GM11168 (cell line): ENCODE data around the gene RNU6-1.

ENCODE experiments used
- in situ Hi-C: fragments of 300-500 bp; cut with MboI; formaldehyde crosslinking; loops from one replicate; pipeline ENCODE4 v1.12.0; 2022; ENCODE audit warnings: low sequenced_read_pairs; ENCODE audit not compliant: unreplicated experiment

RNU6-1 gene

DNA sequence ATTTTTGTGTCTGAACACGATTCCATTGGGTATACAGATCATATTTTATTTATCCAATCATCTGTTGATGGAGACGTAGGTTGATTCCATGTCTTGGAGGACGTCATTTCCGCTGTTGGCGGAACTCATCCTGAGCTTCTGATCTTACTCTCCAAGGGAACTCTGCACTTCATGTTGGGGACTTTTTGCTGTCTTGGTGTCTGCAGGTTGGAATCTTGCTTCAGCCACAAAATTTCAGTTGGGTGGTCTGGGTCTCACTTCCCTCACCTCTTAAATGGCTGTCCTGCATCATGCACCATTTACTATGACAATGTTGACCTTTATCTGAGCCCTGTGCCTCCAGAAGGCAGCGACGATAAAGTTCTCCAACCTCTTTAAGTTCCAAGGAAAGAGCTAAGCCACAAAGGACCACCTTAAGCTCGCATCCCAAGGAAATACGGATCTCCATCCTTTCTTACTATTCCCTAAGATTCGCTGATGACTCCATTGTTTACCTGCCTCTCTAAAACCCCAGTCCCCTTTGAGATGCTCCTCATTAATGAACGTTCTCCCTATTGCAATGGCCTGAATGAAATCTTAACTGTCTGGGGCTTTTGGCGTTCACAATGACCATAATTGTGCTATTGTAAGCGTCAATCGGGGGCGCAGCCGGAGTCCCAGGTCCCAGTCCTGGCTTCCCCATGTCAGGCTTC, 23.1 kb upstream of the RNU6-1 start:
- in situ Hi-C loops, result loop anchor here (10.0 kb wide), 1 partner anchor 302 kb away; no protein-coding TSS in a partner anchor

DNA sequence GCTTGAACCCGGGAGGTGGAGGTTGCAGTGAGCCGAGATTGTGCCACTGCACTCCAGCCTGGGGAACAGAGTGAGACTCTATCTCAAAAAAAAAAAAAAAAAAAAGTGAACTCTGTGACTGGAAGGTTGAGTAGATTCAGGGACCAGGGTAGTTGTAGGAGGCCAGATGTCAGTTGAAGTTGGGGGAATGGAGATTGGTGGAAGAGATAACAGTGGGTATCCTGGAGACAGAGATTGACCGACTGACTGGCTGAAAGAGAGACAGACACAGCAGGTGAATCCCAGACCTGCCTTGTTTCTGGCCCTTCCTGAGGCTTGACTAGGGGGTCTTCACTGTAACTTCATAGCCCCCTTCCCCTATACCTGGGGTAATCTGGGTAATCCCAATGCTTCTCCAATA, 22.1 kb upstream of the RNU6-1 start:
- in situ Hi-C loops, result loop anchor here (10.0 kb wide), 1 partner anchor 303 kb away; no protein-coding TSS in a partner anchor

DNA sequence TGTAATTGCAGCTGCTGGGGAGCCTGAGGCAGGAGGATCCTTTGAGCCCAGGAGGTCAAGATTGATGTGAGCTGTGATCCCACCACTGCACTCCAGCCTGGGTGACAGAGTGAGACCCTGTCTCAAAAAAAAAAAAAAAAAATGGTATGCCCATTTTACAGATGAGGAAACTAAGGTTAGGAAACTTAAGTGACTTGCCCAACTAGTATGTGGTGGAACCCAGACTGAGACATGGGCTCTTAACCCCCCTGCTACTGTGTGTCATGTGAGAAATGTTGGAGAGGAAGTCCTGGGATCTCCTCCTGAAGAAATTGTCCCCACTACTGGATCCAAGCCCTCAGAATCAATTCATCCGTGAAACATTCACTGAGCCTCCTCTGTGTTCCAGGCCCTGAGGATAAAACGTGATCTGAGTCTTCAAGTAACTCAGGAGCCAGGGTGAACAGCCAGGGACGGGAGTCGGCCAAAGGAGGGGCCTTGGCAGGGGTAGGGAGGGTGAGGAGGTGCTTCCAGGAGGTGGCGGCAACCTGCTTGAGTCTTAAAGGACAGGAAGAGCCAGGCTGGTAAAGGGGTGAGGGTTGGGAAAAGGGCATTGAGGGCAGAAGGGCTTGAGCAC, 19.6 kb upstream of the RNU6-1 start:
- in situ Hi-C loops, result no loop called here

DNA sequence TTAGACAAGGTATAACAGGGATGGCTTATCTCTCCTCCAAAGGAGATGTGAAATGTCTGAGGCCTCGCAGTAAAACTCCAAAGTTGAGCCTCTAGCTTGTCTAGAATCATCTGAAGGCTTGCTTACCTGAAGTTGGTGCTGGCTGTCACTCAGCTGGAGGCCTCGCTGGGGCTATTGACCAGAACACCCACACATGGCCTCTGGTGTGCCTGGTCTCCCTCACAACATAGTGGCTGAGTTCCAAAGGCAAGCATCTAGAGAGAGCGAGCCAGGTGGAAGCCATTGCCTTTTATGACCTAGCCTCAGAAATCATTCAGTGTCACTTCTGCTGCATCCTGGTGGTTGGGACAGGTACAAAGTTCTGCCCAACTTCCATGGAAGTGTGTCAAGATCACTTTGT, 17.4 kb upstream of the RNU6-1 start:
- in situ Hi-C loops, result no loop called here

DNA sequence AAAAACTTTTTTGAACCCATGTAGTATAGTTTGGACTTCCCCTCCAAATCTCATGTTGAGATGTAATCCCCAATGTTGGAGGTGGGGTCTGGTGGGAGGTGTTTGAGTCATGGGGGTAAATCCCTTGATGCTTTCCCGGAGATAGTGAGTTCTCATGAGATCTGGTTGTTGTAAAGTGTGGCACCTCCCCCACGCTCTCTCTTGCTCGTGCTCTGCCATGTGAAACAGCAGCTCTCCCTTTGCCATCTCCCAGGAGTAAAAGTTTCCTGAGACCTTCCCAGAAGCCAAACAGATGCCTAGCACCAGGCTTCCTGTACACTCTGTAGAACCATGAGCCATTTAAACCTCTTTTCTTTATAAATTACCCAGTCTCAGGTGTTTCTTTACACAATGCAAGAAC, 16.0 kb upstream of the RNU6-1 start:
- in situ Hi-C loops, result no loop called here

DNA sequence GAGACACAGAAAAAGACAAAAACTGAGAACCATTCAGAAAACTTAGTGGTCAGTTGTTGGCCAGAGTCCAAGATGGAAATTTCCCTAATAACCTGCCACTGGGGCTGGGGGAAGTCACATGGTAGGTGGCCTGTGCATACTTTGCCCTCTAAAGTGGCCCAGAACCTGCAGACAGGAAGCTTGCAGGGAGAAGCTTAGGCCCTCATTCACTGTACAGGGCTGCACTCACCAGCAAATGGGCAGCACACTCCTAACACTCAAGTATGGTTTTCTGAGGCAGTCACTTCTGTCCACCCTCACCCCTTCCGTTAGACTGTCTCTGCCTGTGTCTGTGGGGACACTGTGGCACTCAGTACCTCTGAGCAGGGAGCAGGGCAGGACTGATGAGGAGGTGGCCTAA, 14.5 kb upstream of the RNU6-1 start:
- in situ Hi-C loops, result no loop called here

DNA sequence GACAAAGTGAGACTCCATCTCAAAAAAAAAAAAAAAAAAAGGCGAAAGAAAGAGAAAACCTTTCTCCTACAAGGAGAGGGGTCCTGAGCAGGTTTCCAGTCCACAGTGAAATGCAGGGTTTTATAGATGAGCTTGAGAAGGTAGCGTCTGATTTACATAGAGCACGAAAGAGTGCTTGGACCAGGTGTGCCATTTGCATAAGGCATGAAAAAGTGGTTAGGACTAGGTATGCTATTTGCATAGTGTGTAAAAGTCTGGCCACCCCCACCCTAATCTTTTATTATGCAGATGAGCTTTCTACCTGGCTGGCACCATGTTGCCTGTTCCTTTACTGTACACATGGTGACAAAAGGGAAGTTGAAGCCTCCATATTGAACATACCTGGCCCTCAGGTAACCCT, 13.6 kb upstream of the RNU6-1 start:
- in situ Hi-C loops, result no loop called here

DNA sequence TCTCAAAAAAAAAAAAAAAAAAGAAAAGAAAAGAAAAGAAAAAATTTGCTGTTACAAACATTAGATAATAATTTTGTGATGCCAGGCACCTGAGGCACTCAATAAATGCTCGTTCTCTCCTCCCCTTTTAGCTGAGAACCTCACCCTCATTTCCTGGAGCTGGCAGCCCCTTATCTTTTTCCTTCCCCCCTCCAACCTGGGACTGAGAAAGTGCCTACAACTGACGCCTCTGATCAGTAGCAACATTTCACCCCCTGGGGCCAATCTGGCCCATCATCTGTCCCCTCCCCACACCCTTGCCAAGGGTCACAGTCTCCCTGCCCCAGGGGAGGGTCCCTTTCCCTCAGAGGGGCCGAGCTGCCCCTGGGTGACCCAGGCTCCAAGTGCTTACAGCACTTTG, 12.6 kb upstream of the RNU6-1 start:
- in situ Hi-C loops, result no loop called here

DNA sequence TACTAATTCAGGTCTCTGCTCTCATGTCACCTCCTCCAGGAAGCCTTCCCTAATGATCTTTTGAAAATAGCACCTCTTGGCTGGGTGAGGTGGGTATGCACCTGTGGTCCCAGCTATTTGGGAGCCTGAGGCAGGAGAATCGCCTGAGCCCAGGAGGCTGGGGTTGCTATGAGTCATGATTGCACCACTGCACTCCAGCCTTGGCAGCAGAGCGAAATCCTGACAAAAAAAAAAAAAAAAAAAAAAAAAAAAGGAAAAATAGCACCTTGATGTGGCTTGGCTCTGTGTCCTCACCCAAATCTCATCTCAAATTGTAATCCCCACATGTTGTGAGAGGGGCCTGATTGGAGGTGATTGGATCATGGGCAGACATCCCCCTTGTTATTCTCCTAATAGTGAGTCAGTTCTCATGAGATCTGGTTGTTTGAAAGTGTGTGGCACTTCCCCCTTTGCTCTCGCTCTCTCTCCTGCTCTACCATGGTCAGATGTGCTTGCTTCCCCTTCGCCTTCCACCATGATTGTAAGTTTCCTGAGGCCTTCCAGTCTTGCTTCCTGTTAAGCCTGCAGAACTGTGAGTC, 11.2 kb upstream of the RNU6-1 start:
- in situ Hi-C loops, result no loop called here

DNA sequence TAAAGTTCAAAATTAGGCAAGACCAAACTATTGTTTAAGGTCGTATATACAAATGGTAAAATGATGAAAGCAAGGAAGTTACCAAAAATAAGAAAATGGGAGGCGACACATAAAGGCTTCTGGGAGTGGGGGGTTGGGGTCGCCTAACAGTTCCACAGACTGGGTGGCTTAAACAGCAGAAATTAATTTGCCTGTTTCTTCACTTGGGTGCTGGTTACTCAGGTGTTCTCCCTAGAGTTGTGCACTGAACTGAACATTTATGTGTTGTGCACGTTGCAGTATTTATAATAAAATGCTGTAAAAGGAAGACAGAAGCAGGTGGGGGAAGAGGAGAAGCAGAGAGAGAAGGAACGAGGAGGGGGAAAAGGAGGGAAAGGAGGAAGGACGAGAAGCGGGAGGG, 10.5 kb upstream of the RNU6-1 start:
- in situ Hi-C loops, result no loop called here

DNA sequence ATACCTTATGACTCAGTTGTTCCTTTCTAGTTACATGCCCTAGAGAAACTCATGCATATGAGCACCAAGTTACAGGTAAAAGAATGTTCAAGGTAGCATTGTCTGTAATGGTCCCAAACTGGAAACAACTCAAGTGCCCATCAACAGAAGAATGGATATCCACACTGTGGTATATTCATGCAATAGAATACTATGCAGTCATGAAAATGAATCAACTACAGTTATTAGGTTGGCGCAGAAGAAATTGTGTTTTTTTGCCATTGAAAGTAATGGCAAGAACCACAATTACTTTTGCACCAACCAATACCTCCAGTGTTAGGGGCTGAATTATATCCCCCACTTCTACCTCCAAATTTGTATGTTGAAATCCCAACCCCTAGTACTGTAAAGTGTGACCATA, 9.7 kb upstream of the RNU6-1 start:
- in situ Hi-C loops, result no loop called here

DNA sequence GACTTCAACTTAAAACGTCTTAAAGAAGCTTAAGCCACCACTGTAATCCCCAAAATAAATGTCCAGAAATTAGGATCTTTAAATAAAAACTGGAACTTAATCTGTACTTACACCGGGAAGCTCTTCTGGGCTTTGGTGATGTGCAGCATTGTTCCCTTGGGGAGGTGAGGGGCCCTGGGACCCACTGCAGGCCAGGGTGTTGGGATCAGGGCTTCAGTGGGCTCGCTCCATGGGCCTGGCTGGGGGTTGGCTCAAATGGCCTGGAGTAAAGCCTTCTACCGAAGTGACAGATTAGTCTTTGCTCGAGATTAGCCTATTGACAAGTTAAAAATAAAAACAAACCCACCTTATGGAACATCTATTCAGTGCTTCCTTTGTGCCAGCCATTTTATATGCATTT, 6.1 kb upstream of the RNU6-1 start:
- in situ Hi-C loops, result no loop called here

DNA sequence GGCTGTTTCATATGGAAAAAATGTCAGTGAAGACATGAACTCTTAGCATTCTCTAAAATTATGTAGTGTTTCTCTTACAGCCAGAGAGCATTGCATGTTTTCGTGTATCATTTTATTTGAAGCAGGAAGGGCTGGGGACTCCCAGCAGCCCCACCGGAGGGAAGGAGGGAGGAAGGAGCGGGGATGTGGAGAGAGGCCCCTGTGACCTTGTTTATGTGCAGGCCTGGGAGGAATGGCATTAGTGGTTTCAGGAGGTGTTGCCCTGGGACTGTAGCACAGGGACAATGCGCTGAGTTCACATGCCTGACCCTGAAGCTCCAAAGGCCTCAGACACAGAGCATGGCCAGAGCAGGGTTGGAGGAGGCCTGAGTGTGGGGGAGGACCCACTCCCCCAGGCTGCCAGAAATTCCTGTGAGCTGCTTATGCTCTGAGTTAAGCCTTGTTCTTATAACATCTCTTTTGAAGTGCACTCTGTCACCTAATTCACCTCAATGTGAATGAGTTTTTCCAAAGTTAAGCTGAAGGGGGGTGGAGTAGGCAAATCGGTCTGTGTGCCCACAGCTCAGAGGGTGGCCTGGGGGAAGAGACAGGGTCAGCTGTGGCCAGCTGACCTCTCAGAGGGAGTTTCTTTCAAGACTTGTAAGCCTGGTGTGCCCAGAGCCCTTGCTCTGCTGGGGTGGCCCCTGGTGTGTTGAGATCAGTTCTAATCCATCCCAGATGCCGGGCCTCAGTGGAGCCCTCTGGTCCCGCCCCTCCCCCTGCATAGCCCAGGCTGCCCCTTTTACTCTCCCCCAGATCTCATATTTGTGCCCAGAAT, 3.9 kb upstream of the RNU6-1 start:
- in situ Hi-C loops, result no loop called here

DNA sequence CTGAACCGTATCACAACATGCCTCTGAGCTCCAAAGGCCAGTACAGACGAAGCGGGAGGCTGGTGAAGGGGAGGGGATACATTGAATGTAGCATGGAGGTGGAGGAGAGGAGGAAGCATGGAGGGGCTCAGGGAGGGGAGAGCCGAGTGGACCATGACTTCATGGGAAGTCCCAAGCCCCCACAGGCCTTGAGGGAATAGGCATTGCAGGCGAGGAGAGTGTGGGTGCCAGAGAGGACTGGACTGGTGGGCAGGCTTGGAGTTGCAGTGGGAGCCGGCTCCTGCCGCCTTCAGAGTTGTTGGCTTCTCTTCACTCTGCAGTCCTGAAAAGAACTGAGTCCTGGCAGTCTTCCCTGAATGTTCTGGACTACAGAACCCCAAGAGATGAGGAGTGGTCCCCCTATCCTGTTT, 3.3 kb upstream of the RNU6-1 start:
- in situ Hi-C loops, result no loop called here

DNA sequence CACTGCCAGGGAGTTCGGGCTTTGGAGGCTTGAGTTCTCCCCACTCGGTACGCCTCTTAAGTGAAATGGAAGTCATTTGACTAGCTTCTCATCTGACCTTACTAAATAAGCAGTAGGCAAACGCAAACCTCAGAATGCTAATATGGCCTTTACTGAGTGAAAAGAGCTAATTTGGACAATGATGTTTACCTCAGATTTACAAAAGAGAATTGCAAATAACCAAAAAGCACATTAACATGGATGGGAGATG, 1.6 kb upstream of the RNU6-1 start:
- in situ Hi-C loops, result no loop called here

DNA sequence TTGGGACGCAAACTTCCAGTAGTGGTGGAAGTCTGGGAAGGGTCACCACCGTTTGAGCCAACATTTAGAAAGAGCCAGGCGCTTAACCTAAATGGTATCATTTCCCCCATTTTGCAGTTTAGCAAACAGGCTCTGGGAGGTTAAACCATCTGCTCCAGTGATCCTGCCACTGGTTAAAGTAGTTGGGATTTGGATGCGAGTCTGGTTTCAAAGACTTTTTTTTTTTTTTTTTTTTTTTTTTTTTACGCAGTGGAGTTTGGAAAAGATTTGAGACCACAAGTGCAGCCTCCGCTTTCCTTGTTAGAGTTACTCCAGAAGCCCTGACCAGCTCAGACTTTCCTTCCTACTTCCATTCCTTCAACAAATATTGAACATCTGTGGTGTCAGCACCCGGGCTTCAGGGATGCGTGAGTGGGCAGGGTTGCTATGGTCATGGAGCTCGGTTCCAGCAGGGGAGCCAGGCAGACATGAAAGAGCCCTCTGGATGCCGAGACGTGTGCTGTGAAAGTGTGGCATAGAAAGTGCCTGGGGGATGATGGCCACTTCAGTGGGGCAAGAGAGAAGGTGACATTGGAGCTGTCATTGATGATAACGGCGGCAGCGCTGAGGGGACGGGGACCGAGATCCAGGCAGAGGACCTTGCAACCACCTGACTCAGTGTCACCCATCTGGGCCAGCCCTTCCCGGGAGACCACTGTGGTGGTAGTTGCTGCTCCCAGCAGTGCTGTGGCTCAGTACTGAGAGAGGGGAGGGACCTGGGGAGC, 1.1 kb upstream of the RNU6-1 start:
- in situ Hi-C loops, result no loop called here

DNA sequence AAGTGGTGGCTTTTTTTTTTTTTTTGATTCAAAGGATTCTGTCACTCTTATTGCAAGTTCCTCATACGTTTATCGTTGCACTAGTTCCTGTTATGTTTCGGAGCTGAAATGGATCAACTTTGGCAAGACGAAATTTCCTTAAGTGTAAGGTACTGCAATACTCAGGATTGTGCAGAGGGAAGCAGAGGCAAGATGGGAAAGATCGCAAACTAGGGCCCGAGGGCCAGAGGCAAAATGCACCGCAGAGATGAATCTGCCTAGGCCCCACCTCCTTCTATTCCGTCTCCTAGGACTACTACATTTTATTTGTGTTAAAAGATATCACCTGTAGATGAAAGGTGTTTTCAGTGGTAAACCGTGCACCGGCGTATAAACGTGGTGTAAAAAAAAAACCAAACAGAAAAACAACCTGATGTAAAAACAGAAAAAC, 331 bp downstream of the RNU6-1 start:
- in situ Hi-C loops, result loop anchor here (5.0 to 10.0 kb wide), 2 partner anchors 55 to 382 kb away; no protein-coding TSS in a partner anchor

DNA sequence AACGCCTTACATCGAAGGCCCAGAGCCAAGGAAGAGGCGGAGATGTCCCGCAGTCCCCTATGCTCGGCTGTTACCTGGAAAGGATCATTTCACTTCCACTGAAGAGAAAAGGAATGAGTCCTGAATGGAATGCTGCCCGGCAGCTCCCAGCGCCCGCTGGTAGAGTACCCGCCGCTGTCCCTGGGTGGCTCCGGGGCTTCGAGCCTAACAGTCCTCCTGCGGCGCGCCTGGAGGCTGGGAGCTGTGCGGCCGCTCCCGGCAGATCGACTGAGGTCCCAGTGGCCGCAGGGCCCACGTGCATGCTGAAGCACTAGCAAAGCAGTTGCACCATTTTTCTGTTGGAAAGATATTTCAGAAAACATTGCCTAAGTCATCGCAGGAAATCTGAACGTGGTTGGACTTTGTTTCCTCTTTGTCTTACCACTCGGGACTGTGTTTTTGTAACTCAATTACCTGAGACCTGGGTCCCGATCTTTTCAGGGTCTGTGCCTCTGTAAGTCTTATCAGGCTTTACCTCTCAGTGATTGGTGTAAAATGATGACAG, 984 bp downstream of the RNU6-1 start:
- in situ Hi-C loops, result loop anchor here (5.0 to 10.0 kb wide), 2 partner anchors 54 to 382 kb away; no protein-coding TSS in a partner anchor

DNA sequence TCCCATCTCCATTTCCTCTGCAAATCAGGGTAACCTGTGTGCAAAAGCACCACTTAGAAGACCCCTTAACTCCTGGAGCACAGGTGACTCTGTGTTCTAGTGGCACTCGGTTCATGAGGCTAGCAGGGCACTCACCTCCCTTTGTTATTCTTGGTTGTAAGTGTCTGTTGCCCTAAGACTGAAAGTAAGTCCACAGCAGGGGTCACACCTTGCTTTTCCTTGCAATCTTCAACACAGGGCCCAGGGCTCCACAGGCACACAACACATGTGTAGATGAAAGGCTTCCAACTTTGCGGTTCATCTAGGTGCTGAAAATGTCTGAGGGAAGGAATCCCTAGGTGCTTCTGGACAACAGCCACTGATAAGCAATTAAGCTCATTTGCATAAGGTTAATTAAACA, 2.9 kb downstream of the RNU6-1 start:
- in situ Hi-C loops, result loop anchor here (5.0 to 10.0 kb wide), 2 partner anchors 52 to 380 kb away; no protein-coding TSS in a partner anchor

DNA sequence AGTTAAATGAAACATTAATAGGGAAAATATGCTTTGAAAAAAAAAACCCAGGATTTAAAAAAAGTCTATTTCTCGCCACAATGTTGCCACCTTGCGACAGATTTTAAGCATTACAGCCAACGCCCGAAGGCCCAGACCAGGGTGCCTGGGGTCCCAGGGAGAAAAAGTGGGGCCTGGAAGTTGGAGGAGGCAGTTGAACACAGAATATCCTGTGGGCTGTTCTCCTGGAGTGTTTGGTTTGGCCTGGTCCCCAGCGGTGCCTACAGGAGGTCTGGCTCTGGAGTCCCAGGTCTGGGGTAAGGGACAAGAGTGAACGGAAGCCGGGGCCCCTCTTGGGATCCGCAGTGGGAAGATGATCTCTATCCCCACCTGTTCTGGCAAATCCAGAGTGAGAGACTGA, 3.4 kb downstream of the RNU6-1 start:
- in situ Hi-C loops, result loop anchor here (5.0 to 10.0 kb wide), 2 partner anchors 52 to 379 kb away; no protein-coding TSS in a partner anchor
